Caco-2 (cell line): ENCODE measurements around the gene GRIN2A. TPM values are rescaled to one million over a fixed set of nuclear protein-coding genes. Genes with fewer than 3 reads are reported as not detected.

Experiments used
- BruUV-seq: library from RNA; stranded (reverse); fragments of 400-500 nt; replicated peaks from 2 replicates; lab custom pipeline; 2021; lab: Mats Ljungman, UMichigan
- CTCF ChIA-PET: fragments of 300-600 bp; sonication (Branson Sonifier 250); formaldehyde crosslinking; loops from one replicate; lab custom pipeline; 2022; ENCODE audit warnings: antibody characterized with exemption; lab: Charles Lee
- POLR2A ChIA-PET: fragments of 300-600 bp; sonication (Branson Sonifier 250); formaldehyde crosslinking; loops from one replicate; lab custom pipeline; 2022; ENCODE audit warnings: antibody characterized with exemption; lab: Charles Lee
- DNase-seq, 2 experiments: peaks; one replicate each; pipeline versions ENCODE4 v3.0.0 to v3.0.0-alpha.2; 2020 to 2022
- H3K27me3 ChIP-seq: replicated peaks from 2 replicates; pipeline ENCODE4 v1.6.0; 2011; ENCODE audit warnings: low read length; ENCODE audit not compliant: control insufficient read depth, insufficient read depth
- H3K36me3 ChIP-seq: 2 replicates; pipeline ENCODE4 v1.5.1; 2011; ENCODE audit warnings: low read length; ENCODE audit not compliant: control insufficient read depth, insufficient read depth
- H3K4me1 ChIP-seq: fragments of 250-450 bp; sonication (Bioruptor Pico); 2 replicates; pipeline ENCODE4 v1.5.1; 2020; ENCODE audit warnings: mild to moderate bottlenecking
- H3K4me3 ChIP-seq: 2 replicates; pipeline ENCODE4 v1.5.1; 2011; ENCODE audit warnings: low read depth, mild to moderate bottlenecking, control low read depth, low read length
- H3K9me3 ChIP-seq: fragments of 250-450 bp; sonication (Bioruptor Pico); 2 replicates; pipeline ENCODE4 v1.5.1; 2020; ENCODE audit warnings: mild to moderate bottlenecking, moderate library complexity
- H3K27ac Mint-ChIP-seq: one replicate; pipeline ENCODE4 v1.8.0; 2022; ENCODE audit warnings: mixed read lengths; ENCODE audit not compliant: unreplicated experiment
- H3K27me3 Mint-ChIP-seq: one replicate; pipeline ENCODE4 v1.8.0; 2022; ENCODE audit warnings: mixed read lengths; ENCODE audit not compliant: insufficient read depth, unreplicated experiment
- H3K36me3 Mint-ChIP-seq: one replicate; pipeline ENCODE4 v1.8.0; 2022; ENCODE audit warnings: mild to moderate bottlenecking, mixed read lengths; ENCODE audit not compliant: insufficient read depth, unreplicated experiment
- H3K4me1 Mint-ChIP-seq: one replicate; pipeline ENCODE4 v1.8.0; 2022; ENCODE audit warnings: low read depth, mixed read lengths; ENCODE audit not compliant: unreplicated experiment
- H3K4me3 Mint-ChIP-seq: one replicate; pipeline ENCODE4 v1.8.0; 2022; ENCODE audit warnings: mild to moderate bottlenecking, moderate library complexity, mixed read lengths; ENCODE audit not compliant: unreplicated experiment
- H3K9me3 Mint-ChIP-seq: one replicate; pipeline ENCODE4 v1.8.0; 2022; ENCODE audit warnings: mixed read lengths; ENCODE audit not compliant: unreplicated experiment
- intact Hi-C: fragments of 100-400 bp; cut with micrococcal nuclease; formaldehyde crosslinking; loops from one replicate; pipeline ENCODE4 v1.10.0; 2022; ENCODE audit not compliant: unreplicated experiment
- total RNA-seq: library from RNA; stranded (reverse); gene quantifications from 2 replicates; pipeline ENCODE4 v1.2.3, GENCODE V29; 2022
- TF ChIP-seq, protein P1 (sequence below), 2 experiments: fragments of 200-600 bp in 1 of 2; IDR thresholded peaks; 1 replicate in 1 of 2; 2 replicates in 1 of 2; pipeline versions ENCODE4 v1.5.1 to v1.8.0; 2011 to 2022; ENCODE audit warnings: antibody characterized with exemption in 1 of 2, control low read depth in 1 of 2, inconsistent platforms in 1 of 2, low read depth in 1 of 2, low read length in 1 of 2, mild to moderate bottlenecking in 1 of 2, moderate library complexity in 1 of 2; ENCODE audit not compliant: insufficient read depth in 1 of 2, severe bottlenecking in 1 of 2, unreplicated experiment in 1 of 2

GRIN2A gene
- total RNA-seq, 1 experiment from 2014 or later: 0.54 TPM

DNA sequence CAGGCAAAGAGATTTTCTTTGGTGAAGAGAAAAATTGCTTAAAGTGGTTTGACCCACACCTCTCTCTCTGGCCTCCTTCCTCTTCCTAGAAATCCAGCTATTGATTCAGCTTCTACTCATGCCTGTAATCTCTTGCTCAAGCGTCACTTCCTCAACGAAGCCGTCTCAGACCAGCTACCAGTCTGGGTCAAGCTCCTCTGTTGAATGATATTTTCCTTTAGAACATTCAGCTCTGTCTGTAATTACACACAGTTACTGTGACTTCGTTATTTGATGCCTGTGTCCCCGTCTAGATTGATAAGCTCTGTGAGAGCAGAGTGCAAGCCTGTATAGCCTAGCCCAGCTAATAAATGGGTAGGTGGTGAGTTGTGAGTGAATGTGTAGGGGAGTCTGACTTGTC, 168.5 kb downstream of the GRIN2A start:
- Mint-ChIP-seq H3K9me3 (no peaks in the 10 kb centered on the region), H3K27ac (no peak overlapping the region), H3K4me1 (no peaks in the 10 kb centered on the region), H3K36me3 (no peaks in the 10 kb centered on the region), H3K4me3 (no peak overlapping the region), H3K27me3 (peaks cover 8% of the 10 kb centered on the region)
- no peaks in the 10 kb centered on the region for H3K27me3 ChIP-seq
- TF ChIP-seq, protein P1, sequence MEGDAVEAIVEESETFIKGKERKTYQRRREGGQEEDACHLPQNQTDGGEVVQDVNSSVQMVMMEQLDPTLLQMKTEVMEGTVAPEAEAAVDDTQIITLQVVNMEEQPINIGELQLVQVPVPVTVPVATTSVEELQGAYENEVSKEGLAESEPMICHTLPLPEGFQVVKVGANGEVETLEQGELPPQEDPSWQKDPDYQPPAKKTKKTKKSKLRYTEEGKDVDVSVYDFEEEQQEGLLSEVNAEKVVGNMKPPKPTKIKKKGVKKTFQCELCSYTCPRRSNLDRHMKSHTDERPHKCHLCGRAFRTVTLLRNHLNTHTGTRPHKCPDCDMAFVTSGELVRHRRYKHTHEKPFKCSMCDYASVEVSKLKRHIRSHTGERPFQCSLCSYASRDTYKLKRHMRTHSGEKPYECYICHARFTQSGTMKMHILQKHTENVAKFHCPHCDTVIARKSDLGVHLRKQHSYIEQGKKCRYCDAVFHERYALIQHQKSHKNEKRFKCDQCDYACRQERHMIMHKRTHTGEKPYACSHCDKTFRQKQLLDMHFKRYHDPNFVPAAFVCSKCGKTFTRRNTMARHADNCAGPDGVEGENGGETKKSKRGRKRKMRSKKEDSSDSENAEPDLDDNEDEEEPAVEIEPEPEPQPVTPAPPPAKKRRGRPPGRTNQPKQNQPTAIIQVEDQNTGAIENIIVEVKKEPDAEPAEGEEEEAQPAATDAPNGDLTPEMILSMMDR (IDR thresholded peaks at IDR 0.05; ENCODE audit: insufficient read depth in 1 of 2, low read depth in 1 of 2, low read length in 1 of 2, severe bottlenecking in 1 of 2, unreplicated experiment in 1 of 2): no peak
- DNase-seq: no peak
- POLR2A ChIA-PET: no interaction called here
- intact Hi-C loops: no loop called here
- CTCF ChIA-PET: no interaction called here
- H3K36me3 ChIP-seq: no peaks in the 10 kb centered on the region
- H3K4me3 ChIP-seq: no peak overlapping the region
- BruUV-seq: no TSS peak
- H3K9me3 ChIP-seq: no peaks in the 10 kb centered on the region
- H3K4me1 ChIP-seq: no peaks in the 10 kb centered on the region

DNA sequence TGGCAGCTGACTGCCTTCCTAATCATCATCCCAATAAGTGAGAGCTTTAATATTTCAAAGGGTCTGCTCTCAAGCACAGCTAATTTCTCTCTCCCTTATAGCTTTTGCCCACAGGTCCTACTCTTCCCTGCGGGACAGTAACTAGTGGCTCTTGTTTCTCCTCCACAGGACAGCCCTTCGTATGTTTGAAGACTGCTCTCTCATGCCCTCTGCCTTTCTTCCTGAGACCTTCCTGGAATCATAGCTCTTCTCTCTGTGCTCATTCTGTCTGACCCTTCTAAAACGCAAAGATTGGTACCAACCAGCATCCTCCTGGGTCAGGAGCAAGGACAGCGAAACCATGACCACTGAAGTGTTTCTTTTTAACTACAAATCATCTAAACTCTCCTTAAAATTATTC, 168.9 kb downstream of the GRIN2A start:
- BruUV-seq: no TSS peak
- Mint-ChIP-seq H3K4me1 (no peaks in the 10 kb centered on the region), H3K4me3 (no peak overlapping the region), H3K9me3 (no peaks in the 10 kb centered on the region), H3K27ac (no peak overlapping the region), H3K36me3 (no peaks in the 10 kb centered on the region), H3K27me3 (peaks cover 8% of the 10 kb centered on the region)
- no peak overlapping the region for H3K4me3 ChIP-seq
- TF ChIP-seq, protein P1 (IDR thresholded peaks at IDR 0.05; ENCODE audit: insufficient read depth in 1 of 2, low read depth in 1 of 2, low read length in 1 of 2, severe bottlenecking in 1 of 2, unreplicated experiment in 1 of 2): no peak
- no peaks in the 10 kb centered on the region for H3K4me1 ChIP-seq
- no peaks in the 10 kb centered on the region for H3K9me3 ChIP-seq
- ChIA-PET POLR2A (no interaction called here), CTCF (interaction anchor here (0.6 kb wide), 1 partner anchor 434 kb away, joined by 5 read pairs; no protein-coding TSS in a partner anchor)
- H3K36me3 ChIP-seq: no peaks in the 10 kb centered on the region
- no peaks in the 10 kb centered on the region; the same call in 1 of the 2 replicates for H3K27me3 ChIP-seq
- intact Hi-C loops: no loop called here
- DNase-seq: peak in 1 of 2 experiments; percentile 12

DNA sequence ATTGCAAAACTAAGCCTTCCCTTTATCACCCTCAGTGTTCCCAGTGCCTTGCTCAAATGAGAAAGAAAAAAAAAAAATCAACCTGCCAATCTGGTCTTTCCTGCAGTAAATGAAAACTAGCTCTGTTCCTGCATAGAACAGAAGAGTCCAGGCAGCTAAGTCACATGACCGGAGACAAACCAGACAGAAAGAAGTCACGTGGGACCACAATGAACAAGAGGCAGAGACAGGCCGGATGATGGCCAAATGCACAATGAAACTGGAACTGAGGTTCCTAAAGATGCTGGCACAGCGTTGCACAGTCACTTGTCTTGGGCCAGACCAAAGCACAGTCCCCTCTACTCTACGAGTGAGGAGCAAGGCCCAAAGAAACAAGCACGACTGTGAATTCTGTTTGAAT, 172.5 kb downstream of the GRIN2A start:
- intact Hi-C loops: no loop called here
- no peak overlapping the region for H3K4me3 ChIP-seq

More for the DNA sequence above, 172.5 kb downstream of the GRIN2A start:
- CTCF ChIA-PET: no interaction called here
- BruUV-seq: no TSS peak
- Histone ChIP-seq H3K27me3 (no peaks in the 10 kb centered on the region; the same call in 1 of the 2 replicates), H3K36me3 (no peaks in the 10 kb centered on the region), H3K4me1 (no peaks in the 10 kb centered on the region), H3K9me3 (no peaks in the 10 kb centered on the region)
- peaks cover 16% of the 10 kb centered on the region for H3K27me3 Mint-ChIP-seq
- H3K4me3 Mint-ChIP-seq: no peak overlapping the region
- no peaks in the 10 kb centered on the region for H3K4me1 Mint-ChIP-seq
- POLR2A ChIA-PET: no interaction called here
- no peaks in the 10 kb centered on the region for H3K36me3 Mint-ChIP-seq
- no peak overlapping the region for H3K27ac Mint-ChIP-seq
- TF ChIP-seq, protein P1 (IDR thresholded peaks at IDR 0.05; ENCODE audit: insufficient read depth in 1 of 2, low read depth in 1 of 2, low read length in 1 of 2, severe bottlenecking in 1 of 2, unreplicated experiment in 1 of 2): no peak
- H3K9me3 Mint-ChIP-seq: no peaks in the 10 kb centered on the region
- peak in 1 of 2 experiments; percentile 4 for DNase-seq
